Fibroblast of skin of right quadriceps (primary cell): ENCODE results near the gene ANO2.
"Not testable (repeated sequence)": the region's sequence is repeated elsewhere in the genome, so short reads cannot be mapped to it uniquely, and the experiment has no call there.

Source experiments
- DNase-seq: peaks from one replicate; pipeline ENCODE4 v3.0.0-alpha.2; 2013

Gene ANO2

DNA sequence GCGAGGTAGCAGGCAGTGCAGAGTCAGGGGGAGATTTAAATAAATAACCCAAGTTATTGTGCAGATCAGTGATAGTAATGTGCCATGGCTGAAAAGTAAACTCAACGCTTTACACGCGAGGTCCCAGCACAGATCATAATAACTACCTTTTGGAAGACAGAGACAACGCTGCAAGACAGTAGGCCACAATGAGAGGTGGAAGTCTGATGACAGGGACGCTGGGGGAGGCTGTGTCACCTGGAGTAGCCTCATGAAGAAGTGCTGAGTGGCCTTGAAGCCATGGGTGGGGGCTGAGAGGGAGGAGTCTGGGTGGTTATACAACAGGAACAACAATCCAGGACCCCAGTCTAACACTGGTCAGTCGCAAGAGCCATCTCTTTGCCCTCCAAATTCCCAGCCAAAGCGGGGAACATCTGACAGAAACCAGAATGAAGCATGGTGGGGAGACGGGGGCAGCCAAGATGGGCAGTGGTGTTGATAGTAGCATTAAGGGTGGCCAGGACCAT, 28.2 kb downstream of the ANO2 start:
- DNase-seq: no peak

DNA sequence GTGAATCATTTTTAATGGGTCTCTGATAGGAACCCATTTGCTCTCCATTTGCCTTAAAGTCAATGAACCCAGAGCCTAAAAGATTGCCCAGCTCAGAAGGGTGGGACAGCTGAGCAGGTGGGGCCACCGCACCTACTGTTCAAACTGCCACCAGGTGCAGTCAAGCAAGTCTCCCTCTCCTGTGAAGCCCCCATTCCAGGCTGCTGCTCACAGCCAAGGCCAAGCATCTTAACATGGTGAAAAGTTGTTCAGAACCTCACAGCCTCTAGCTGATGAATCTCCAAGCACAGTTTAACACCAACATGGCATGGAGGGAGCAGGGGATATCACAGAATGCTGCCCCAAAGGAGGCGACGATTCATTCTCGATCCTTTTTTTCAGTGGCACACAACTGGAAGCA, 29.5 kb downstream of the ANO2 start:
- DNase-seq: no peak

DNA sequence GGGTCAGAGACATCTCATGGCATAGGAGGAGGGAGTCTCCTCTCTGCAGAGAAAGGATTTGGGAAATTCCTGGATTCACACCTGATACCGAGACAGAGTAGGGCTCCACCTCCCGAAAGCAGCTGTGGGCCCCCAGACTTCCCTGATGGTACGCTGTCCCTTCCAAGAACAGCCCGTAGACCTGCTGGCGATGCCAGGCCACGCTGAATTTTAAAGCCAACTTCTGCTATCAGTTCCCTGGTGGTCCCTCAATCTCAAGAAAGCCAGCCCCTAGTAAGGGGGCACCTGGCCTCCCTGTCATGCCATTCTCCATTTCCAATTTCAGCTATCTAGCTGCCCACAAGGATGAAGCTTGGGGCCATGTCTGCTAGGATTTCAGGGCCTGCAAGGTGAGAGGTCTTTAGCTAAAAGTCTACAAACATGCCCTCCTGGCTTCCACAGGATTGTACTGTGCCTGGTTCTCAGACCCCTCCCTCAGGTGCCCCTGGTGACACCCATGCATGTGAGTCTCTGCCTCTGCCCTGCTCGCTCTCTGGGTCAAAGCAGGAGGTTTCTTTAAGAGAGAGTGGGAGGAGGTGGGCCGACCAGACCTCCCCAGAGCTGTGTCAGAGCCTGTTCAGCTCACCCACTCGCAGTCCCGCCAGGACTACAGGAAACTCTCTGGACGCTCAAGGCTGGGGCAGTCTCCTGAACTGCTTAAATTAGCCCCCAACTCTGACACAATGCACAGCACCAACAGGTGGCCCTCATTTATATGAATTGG, 30.5 kb downstream of the ANO2 start:
- DNase-seq: no peak

DNA sequence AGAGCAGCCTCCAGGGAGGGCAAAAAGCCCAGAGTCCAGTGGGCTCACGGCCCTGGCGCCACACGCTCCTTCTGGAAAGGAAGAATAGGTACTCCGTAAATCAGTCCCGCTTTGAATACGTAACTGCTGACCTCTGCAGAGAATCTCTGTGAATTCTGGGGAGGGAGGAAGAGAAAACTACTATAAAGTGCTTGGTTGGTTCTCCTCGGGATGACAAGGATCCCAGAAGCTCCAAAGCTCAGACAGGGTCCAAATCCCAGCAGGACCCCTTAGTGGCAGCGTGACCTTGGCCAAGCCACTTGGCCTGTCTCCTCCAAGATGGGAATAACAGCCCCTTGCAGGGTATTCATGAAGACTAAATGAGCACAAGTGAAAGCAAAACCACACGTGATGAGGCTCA, 31.7 kb downstream of the ANO2 start:
- no peak for DNase-seq

DNA sequence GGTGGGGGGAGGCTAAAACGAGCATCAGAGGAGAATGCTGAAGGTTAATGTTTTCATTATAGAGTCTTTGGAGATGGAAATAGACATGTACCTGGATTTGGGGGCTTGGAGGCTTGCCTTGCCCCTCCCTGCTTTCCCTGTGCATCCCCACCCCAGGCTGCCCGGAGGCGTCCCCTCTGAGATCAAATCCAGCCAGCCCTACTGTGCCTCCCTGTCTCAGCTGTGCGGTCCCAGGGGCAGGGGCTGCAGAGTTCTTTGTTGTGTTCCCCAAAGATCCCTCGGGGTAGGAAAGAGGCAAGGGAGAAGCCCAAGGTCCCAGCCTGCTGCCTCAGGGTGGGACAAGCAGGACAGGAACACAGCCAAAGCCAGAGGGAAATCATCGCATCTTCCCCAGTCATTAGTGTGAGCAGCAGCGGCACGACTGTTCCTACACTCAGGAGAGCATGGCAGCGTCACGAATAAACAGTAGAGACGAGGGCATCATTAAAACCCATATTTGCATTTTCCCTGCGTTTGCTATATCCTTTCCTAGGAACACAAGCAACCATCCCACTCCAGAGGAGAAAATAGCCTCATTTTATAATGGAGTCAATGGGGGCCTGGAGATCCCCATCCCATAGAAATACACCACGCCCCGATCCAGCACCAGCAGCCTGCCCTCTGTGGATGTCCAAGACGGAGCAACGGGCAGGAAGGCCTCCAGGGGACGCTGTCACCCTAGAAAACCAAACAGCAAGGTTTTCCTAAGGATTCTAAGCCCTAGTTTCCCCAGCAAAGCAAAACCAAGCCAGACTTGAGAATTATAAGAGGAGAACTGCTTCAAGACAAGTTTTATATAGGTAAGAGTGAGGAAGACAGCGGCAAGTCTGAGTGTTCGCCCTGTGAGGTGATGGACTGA, 32.4 kb downstream of the ANO2 start:
- DNase-seq: no peak

DNA sequence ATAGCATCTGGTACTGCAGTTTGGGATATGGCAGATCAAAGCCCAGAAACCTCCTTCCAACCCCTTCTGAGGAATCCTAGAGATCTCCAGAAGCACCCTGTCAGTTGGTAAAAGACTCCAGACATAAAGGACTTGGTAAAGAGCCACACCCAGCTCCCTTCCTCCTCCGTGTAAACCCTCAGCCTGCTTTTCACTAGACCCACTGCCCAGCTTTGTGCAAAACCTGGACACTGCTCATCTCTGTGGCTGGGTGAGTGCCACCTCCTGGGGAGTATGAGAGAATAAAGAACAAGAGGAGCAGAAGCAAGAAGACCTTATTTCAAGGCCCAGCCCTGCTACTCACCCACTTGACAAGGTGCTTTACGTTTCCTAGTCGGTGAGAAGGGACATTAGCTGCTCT, 33.0 kb downstream of the ANO2 start:
- no peak for DNase-seq

DNA sequence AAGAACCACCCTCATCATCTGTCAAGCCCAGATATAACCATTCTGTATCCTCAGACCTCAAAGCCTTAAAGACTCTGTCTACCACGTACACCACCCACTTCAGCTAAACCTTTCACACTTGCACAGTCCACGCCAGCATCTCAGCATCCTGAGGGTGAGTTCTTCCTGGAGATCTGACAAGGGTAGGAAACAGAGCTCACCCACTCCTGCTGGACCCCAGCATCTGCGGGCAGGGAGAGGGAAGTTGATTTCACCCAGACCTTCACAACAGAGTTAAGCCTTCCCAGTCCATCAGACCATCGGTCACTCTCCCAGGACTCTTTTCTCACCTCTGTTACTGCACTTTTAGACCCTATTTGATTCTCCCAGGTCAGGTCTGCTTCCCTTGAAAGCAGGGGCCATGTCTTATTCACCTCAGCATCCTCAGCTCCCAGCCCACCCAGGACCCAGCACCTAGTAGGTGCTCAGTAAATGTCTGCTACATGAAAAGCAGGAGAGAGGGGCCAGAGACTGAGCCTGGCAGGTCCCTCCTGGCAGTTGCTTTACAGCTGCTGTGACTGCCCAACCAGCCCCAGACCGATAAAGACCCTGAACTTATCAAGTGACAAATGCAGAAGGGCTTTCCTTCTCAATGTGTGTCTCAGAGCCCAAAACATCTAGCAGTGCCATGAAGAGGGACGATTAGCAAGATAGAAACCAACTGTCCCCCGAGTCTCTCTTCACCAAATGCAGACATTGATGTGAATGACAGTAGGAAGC, 34.1 kb downstream of the ANO2 start:
- no peak for DNase-seq

DNA sequence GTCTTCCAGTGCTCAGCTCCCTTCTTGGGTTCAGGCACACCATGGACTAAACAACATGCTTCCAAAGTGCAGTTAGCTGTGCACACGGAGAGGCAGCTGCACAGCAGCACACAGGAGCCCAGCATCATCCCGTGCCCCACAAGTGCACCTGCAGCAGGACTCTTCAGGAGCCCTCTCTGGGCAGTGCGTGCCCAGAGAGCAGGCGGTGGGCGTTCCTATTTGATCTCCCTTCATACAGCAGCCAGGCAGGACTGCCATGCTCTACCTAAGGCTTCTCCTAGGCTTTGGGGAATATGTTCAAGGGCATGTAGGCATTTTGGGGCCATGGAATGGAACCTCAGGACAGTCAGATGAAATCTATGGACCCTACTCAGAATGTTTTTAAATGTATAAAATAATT, 35.5 kb downstream of the ANO2 start:
- no peak for DNase-seq

DNA sequence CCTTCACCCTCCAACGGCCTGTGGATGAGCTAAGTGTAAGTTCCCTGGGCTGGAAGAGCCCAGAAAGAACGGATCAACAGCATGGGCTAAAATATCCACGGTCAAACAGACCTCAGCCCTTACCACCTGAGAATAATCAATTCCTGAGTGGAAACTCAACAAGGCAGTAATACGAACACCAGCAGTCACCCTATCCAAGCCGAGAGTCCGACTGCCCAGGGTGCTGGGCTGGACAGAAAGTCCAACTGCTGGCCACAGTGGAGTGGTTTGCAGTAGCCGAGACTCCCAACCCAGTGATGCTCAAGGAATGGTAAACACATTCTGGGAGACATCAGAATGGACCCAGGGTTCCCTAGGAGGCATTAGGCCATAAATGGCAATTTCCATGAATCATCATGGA, 36.8 kb downstream of the ANO2 start:
- no peak for DNase-seq

DNA sequence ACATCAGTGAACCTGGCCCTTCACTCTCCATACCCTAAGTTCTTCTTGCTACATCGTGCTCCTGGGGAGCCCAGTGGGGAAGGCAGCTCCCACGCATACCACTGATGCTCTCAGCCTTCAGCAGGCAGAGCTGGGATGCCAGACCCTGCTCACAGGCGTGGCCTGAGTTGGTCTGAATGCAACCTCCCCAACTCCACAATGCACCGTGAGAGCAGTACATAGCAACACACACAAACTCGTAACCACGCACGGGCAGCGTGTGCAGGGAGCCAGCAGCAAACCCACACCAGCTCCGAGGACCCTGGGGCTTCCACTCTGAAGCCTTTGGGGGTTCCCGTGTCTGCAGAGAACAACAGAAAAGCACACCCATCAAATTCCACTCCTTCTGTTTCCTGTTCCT, 37.3 kb downstream of the ANO2 start:
- DNase-seq: no peak

DNA sequence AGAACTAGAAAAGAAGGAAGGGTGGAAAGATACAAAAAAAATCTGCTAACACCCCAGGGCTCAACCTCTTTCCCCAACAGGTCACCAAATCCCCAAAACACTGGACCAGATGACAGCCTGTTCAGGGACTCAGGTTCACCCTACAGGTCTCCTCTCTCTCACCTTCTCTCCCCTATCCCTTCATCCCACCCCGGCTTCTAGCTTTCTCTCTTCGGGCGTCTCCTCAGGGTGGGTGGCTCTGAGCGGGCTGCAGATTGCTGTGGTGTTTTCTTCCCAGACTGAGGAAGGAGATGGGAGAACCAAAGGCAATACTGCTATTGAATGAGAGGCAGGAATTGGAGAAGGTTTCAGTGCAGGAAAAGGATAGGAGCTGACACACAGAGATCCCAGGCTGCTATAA, 39.3 kb downstream of the ANO2 start:
- DNase-seq: no peak

DNA sequence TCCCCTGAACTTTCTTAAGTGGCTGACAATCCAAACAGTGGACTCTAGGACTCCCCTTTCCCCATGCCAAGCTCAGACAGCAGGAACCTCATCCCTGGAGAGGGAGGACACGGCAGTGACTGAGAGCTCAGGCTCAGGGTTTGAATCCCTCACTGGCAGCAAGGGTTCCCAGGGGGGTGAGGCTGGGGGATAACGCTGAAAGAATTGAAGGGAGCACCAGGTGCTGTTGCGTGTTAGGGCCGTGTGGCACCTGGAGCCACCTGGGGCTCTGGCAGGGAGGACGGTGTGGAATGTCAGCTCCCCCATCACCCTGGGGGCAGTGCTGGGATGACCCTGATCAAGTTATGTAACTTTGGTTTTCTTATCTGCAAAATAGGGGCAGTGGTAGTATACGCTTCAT, 40.1 kb downstream of the ANO2 start:
- no peak for DNase-seq

DNA sequence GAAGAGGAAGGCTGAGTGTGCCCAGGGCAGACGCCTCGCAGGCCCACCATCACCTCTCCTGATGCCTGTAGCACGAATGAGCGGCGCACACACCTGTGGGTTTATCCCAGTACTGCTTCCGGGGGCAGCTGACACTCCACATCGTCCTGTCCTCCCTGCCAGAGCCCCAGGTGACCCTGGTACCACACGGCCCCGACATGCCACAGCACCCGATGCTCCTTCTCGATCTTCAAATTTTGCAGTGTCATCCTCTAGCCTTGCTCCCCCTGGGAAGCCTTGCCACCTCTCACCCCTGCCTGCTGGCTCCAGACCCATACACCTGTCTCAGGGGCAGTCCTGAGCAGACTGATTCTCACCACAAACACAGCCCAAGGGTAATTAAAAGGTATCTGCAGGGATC, 40.6 kb downstream of the ANO2 start:
- no peak for DNase-seq

DNA sequence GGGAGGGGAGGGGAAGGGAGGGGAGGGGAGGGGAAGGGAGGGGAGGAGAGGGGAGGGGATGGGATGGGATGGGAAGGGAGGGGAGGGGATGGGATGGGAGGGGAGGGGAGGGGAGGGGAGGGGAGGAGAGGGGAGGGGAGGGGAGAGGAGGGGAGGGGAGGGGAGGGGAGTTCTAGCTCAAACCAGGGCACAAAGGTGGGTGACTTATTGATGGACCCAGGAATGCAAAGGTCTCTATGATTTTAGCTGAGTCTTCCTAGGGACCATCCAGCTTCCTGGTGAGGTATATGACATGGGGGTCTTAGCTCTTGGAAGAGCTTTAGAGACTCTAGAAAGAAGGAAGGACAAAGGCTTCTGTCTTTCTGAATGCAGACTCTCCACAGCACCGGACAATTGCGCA, 42.3 kb downstream of the ANO2 start:
- no peak for DNase-seq

DNA sequence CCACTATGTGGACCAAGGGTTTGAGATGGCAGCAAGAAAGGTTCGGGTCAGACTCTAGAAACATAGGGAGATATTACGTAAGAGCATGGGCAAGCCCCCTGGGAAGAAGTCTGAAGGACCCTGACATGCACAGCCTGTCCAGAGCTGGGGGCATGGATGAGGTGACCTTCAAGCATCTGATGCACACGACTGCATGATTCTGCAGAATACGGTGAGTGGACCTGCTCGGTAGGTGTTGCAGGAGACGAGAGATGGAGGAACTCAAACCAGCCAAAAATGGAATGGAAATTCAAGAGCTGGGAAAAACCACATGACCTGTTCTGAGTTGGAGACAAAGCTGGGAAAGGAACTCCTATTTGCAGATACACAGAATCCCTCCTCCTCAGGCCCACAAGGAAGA, 43.6 kb downstream of the ANO2 start:
- DNase-seq: no peak

DNA sequence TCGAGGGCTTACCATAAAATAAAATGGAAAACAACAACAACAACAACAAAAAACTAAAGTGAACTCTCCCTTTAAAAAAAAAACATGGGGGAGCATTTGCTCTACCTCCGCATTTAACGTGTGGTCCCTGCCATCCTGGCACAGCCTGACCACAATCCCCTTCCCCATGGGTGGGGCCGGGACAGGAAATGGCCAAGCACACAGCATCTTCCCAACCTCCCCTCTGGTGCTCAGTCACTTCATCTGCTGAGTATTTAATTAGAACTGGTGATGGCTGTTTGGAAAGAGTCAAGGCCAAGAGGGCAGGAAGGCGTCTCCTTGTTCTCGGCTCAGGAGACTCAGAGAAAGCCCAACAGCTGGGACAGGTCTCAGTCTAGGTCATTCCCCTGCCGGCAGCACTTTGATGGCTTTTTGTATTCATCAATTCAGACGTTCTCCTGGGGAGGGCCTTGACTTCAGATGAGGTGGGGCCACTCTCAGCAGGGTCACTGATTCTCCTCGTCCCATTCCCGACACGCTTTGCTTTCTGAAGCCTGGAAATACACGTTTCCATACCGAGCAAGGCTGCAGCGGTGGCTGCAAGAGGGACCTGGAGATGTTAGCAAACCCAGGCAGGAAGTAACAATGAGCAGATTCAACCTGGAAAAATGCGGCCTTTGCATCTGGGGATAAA, 44.4 kb downstream of the ANO2 start:
- no peak for DNase-seq

DNA sequence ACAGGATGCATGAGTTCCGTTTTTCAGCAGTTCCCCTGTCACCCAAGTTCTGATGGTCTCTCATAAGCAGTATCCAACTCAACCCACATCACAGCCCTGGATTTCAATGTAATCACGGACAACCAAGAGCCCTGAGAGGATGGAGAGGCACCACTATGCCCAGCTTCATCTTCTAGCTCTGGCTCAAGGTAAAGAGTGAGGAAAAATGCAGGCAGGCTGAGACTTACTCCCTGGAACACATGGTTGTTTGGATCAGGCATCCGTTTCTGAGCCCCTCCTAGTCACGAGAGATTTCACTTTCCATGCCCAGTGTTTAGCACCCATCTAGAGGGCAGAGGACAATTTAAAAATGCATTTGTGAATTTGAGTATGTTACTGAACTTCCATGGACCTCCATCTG, 45.0 kb downstream of the ANO2 start:
- no peak for DNase-seq

DNA sequence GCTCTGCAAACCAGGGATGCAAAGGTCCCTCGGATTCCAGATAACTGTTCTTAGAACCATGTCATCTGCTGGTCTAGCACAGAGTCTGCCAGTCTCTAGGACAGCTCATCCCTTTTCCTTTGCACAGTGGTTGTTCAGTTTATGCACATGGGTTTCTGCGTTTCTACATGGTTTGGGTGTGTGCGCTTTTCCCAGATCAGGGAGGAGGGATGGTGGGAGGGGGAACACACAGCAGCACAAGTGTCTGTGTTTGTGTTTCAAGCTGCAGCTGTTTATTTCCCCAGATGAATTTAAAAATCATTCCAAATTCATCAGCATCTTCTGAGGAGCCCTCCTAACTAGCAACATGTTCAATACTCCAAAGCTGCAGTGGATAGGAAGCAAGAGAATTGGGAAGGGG, 45.4 kb downstream of the ANO2 start:
- DNase-seq: no peak

DNA sequence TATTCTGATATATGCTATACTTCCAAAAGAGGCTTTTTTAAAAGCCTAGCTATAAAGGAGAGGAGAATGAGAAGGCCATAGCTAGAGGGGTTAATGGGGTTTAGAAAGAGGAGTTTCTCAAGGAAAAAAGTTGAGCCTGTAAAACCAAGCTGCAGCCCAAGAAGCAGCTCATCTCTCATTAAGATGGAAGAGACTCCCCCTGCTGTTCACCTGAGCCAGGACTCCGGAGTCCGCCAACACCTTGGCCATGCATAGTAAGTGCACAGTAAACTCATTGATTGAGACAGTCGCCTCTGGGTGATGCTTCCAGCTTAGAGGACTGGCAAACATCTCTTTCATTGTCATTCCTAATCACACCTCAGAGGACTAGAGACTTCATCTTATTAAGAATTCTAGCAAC, 46.2 kb downstream of the ANO2 start:
- no peak for DNase-seq

DNA sequence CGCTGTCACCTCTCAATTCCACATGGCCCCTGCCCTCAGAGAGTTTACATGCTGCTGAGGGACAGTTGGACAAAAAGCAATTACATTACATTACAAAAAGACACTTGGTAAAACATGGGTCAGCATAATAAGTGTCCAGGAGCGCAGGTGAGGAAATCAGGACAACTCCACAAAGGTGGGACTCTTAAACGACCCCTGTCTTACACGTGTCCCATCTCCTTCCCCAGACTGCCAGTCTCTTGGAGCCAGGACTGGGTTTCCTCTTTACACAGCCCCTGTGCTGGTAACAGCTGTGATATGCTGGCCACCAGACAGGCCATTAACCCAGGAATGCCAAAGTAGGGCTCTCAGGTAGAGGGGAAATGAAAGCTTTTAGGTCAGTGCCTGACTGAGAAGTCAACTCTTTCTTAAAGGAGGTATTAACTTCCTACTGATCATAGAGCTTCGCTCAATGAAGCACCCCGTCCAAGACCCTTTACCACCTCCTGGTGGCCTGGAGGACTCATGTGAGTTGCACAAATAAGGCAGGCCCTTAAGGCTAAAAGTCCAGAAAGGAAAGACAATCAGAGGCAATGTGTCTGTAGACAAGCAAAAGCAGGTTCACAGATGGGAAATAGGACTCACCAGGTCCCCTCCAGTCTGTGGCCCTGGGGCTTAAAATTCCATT, 55.5 kb downstream of the ANO2 start:
- no peak for DNase-seq

DNA sequence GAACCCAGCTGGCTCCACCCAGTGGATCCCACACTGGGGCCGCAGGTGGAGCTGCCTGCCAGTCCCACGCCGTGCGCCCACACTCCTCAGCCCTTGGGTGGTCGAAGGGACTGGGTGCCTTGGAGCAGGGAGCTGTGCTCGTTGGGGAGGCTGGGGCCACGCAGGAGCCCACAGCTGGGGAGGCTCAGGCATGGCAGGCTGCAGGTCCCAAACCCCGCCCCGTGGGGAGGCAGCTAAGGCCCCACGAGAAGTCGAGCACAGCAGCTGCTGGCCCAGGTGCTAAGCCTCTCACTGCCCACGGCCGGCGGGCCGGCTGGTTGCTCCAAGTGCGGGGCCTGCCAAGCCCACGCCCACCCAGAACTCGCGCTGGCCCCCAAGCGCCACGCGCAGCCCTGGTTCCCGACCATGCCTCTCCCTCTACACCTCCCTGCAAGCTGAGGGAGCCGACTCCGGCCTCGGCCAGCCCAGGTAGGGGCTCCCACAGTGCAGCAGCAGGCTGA, 56.2 kb downstream of the ANO2 start:
- no peak for DNase-seq

DNA sequence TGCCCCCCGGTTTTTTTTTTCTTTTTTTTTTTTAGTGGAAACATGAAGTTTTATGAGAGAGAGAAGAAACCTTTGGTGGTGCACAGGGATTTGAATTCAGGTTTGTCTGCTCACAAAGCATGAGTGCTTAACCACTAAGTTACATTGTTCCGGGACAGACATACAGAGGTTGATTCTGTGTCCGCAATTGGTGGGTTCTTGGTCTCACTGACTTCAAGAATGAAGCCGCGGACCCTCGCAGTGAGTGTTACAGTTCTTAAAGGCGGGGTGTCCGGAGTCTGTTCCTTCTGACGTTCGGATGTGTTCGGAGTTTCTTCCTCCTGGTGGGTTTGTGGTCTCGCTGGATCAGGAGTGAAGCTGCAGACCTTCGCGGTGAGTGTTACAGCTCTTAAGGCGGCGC, 57.2 kb downstream of the ANO2 start:
- DNase-seq: not testable (repeated sequence)
